B cell (primary cell): Measurements from ENCODE around the gene AGAP1.

Experiments used
- EZH2 ChIP-seq: IDR thresholded peaks from 2 replicates; pipeline ENCODE4 v1.6.1; 2012; ENCODE audit warnings: borderline replicate concordance, low read depth, mild to moderate bottlenecking, moderate library complexity, low read length; ENCODE audit not compliant: insufficient read depth, poor library complexity, severe bottlenecking
- TF ChIP-seq, protein P1 (sequence below): fragments of 200-600 bp; IDR thresholded peaks from one replicate; pipeline ENCODE4 v1.8.0; 2022; ENCODE audit warnings: antibody characterized with exemption, mild to moderate bottlenecking

GRCh38 chr2:235810846-235811245 is 317.0 kb downstream of the AGAP1 start:
- TF ChIP-seq, protein P1, sequence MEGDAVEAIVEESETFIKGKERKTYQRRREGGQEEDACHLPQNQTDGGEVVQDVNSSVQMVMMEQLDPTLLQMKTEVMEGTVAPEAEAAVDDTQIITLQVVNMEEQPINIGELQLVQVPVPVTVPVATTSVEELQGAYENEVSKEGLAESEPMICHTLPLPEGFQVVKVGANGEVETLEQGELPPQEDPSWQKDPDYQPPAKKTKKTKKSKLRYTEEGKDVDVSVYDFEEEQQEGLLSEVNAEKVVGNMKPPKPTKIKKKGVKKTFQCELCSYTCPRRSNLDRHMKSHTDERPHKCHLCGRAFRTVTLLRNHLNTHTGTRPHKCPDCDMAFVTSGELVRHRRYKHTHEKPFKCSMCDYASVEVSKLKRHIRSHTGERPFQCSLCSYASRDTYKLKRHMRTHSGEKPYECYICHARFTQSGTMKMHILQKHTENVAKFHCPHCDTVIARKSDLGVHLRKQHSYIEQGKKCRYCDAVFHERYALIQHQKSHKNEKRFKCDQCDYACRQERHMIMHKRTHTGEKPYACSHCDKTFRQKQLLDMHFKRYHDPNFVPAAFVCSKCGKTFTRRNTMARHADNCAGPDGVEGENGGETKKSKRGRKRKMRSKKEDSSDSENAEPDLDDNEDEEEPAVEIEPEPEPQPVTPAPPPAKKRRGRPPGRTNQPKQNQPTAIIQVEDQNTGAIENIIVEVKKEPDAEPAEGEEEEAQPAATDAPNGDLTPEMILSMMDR: no peak
- TF ChIP-seq EZH2: no peak
